IgD-negative memory B cell (primary cell): ENCODE measurements around the gene GSTO2. TPM values are rescaled to one million over a fixed set of nuclear protein-coding genes. Genes with fewer than 3 reads are reported as not detected.

Experiments
- H3K27ac Mint-ChIP-seq, 3 donors: one replicate each; pipeline ENCODE4 v1.8.0; 2020 to 2022; ENCODE audit warnings: mild to moderate bottlenecking in 3 of 3, mixed read lengths in 3 of 3, moderate library complexity in 1 of 3
- H3K27me3 Mint-ChIP-seq: one replicate; pipeline ENCODE4 v1.8.0; 2021; ENCODE audit warnings: mixed read lengths
- H3K36me3 Mint-ChIP-seq: one replicate; pipeline ENCODE4 v1.8.0; 2020; ENCODE audit warnings: mild to moderate bottlenecking, mixed read lengths
- H3K4me1 Mint-ChIP-seq, 3 donors: one replicate each; pipeline ENCODE4 v1.8.0; 2020 to 2022; ENCODE audit warnings: mixed read lengths in 3 of 3, mild to moderate bottlenecking in 1 of 3
- H3K4me3 Mint-ChIP-seq, 4 donors: one replicate each; pipeline ENCODE4 v1.8.0; 2020 to 2022; ENCODE audit warnings: mild to moderate bottlenecking in 4 of 4, mixed read lengths in 4 of 4, moderate library complexity in 3 of 4
- H3K9me3 Mint-ChIP-seq, 3 donors: one replicate each; pipeline ENCODE4 v1.8.0; 2020 to 2021; ENCODE audit warnings: mixed read lengths in 3 of 3, mild to moderate bottlenecking in 1 of 3
- polyA plus RNA-seq: library from polyadenylated mRNA; unstranded; fragments of 300-500 nt; fragmentation: Illumina TruSeq; gene quantifications from one replicate; pipeline ENCODE4 v1.2.3, GENCODE V29; 2021

GSTO2 gene
- polyA plus RNA-seq, 1 donor from 2014 or later: 0.90 TPM

DNA sequence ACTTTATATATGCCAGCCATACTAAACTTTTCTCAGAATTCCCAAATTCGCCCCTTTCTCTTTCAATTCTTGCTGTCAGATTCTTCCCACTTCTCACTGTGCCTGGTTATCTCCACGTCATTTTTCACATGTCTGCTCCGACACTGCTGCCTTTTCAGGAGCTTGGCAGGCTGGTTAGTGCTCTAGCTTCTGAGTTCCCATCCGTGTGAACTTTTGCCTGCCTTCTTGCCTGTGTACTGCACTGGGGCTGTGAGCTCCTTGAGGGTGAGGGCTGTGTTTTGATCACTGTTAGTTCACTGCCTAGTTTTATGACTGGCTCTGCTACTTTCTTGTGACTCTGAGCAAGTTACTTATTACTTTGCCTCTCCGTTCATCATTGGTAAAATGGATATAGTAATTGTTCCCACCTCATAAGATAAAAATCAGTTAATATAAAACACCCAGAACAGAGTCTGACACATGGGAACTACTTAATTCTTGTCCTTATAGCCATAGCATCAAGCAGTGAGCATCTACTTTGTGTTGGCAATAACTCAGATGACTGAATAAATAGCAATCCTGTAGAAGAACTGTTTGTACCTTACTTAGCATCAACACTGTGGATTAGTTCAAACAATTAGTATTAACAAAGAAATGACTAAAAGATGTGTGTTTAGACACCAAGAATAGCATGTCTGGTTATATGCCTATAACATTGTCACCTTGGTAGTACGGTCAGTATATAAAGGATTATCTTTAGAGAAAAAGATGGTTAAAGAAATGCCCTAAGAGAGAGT is 8.8 kb upstream of the GSTO2 start:
- Mint-ChIP-seq H3K27me3 (no peaks in the 10 kb centered on the region), H3K9me3 (no peaks in the 10 kb centered on the region), H3K4me1 (peaks cover 28 to 52% (median 32%) of the 10 kb centered on the region in 3 donors), H3K36me3 (peaks cover 2% of the 10 kb centered on the region), H3K27ac (peak overlapping the region; percentile 11 to 80 (median 27)), H3K4me3 (peak overlapping the region in 2 of 4 donors; percentile 34 to 35)

DNA sequence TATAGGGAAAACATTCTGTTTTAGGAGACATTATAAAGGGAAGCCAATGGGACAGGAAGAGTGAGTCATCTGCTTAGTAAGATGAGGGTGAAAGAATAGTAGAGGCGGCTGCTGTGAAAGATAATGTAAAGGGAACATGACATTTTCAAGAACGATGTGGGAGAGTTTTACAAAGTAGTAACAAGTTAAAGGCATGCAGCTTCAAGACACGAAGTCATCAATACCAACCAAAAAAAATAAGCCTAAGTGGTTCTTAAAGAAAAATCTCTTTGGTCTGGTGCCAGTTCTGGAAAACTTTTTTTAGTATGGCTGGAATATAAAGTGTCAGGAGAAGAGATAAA is 8.2 kb upstream of the GSTO2 start:
- Mint-ChIP-seq H3K36me3 (peaks cover 3% of the 10 kb centered on the region), H3K4me1 (peaks cover 29 to 54% (median 32%) of the 10 kb centered on the region in 3 donors)

DNA sequence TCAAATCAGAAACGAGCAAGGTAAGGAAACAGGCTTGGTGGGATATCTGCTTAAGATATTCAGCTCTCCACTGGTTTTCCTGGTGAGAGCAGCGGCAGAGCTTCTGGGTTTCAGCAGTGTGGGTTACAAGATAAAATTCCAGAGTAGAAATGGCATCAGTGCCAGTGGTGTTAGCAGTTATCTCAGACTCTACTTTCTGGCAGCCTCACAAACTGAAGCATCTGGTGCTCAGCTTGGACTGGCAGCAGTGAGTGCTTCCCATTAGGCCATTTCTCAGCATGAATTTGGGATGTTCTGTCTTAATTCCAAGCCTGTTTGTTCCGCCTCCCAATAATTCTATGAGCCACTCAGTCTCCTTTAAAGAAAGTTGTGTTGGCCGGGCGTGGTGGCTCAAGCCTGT is 6.9 kb upstream of the GSTO2 start:
- H3K9me3 Mint-ChIP-seq: no peaks in the 10 kb centered on the region
- peaks cover 25 to 51% (median 29%) of the 10 kb centered on the region in 3 donors for H3K4me1 Mint-ChIP-seq
- no peaks in the 10 kb centered on the region for H3K27me3 Mint-ChIP-seq
- peaks cover 6% of the 10 kb centered on the region for H3K36me3 Mint-ChIP-seq
- H3K27ac Mint-ChIP-seq: peak overlapping the region in 1 of 3 donors; percentile 11
- H3K4me3 Mint-ChIP-seq: no peak overlapping the region

More for the DNA sequence above, 8.2 kb upstream of the GSTO2 start:
- Mint-ChIP-seq H3K27me3 (no peaks in the 10 kb centered on the region), H3K9me3 (no peaks in the 10 kb centered on the region), H3K27ac (peak overlapping the region in 2 of 3 donors; percentile 11 to 27), H3K4me3 (peak overlapping the region in 1 of 4 donors; percentile 34)

DNA sequence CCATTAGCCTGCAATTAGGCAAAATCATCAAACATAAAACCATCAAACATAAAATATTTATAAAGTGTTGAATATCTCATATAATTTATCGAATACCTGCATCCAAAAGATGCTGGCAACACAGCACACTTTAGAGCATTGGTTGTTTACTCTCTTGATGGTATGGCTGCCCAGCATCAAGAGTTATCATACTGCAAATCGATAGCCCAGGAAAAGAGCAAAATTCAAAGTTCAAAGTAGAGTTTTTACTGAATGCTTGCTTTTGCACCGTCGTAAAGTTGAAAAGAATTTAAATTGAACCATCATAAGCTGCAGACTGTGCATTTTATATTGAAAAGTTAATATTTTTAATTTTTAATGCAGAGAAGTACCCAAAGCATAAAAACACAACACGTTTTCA is 4.2 kb upstream of the GSTO2 start:
- Mint-ChIP-seq H3K27ac (no peak overlapping the region), H3K9me3 (peaks cover 0 to 2% (median 0%) of the 10 kb centered on the region in 3 donors), H3K36me3 (peaks cover 6% of the 10 kb centered on the region), H3K27me3 (no peaks in the 10 kb centered on the region), H3K4me1 (peaks cover 34 to 52% (median 35%) of the 10 kb centered on the region in 3 donors), H3K4me3 (no peak overlapping the region)

DNA sequence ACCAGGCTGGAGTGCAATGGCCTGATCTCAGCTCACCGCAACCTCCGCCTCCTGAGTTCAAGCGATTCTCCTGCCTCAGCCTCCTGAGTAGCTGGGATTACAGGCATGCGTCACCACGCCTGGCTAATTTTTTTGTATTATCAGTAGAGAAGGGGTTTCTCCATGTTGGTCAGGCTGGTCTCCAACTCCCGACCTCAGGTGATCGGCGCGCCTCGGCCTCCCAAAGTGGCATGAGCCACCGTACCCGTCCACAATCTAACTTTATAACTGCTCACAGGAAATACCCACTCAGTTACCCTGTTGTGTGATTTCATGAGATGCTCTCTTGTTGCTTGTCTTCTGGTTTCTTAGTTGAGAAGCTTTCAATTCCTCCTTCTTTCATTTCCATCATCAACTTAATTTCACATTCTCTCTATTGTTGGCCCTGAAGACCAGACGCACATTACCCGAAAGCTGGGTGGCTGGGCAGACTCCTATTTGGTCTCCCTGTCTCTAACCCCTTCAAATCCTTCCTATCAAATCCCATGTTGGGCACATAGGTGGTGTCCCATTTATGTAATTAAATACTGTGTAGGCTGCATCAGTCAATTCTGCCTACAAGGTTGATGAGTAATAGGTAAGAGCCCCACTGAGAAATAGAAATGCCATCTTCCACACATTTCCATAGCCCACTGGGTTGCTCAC is 1.1 kb upstream of the GSTO2 start:
- no peaks in the 10 kb centered on the region for H3K27me3 Mint-ChIP-seq
- peak overlapping the region; percentile 92 to 98 (median 94) for H3K4me3 Mint-ChIP-seq
- peaks cover 5% of the 10 kb centered on the region for H3K36me3 Mint-ChIP-seq
- peak overlapping the region; percentile 72 to 99 (median 98) for H3K27ac Mint-ChIP-seq
- H3K9me3 Mint-ChIP-seq: peaks cover 0 to 2% (median 0%) of the 10 kb centered on the region in 3 donors
- H3K4me1 Mint-ChIP-seq: peaks cover 25 to 39% (median 28%) of the 10 kb centered on the region in 3 donors

DNA sequence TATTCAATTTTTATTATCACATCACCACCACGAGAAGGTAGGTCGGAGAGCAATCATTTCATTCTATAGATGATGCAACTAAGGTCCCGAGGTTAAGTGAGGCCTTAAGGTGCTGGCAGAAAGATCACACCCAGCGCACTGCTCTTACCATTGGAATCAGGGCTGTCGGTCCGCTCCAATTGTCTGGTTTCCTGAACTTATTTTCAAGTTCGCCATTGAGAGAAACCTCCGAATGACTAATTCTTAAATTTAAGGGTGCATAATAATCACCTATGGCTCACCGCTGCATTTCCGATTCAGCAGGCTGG is 625 bp upstream of the GSTO2 start:
- H3K4me3 Mint-ChIP-seq: peak overlapping the region; percentile 92 to 98 (median 94)
- H3K27ac Mint-ChIP-seq: peak overlapping the region; percentile 72 to 99 (median 98)
- H3K36me3 Mint-ChIP-seq: peaks cover 5% of the 10 kb centered on the region
- H3K4me1 Mint-ChIP-seq: peaks cover 25 to 39% (median 28%) of the 10 kb centered on the region in 3 donors
- no peaks in the 10 kb centered on the region for H3K27me3 Mint-ChIP-seq
- H3K9me3 Mint-ChIP-seq: peaks cover 0 to 2% (median 0%) of the 10 kb centered on the region in 3 donors

DNA sequence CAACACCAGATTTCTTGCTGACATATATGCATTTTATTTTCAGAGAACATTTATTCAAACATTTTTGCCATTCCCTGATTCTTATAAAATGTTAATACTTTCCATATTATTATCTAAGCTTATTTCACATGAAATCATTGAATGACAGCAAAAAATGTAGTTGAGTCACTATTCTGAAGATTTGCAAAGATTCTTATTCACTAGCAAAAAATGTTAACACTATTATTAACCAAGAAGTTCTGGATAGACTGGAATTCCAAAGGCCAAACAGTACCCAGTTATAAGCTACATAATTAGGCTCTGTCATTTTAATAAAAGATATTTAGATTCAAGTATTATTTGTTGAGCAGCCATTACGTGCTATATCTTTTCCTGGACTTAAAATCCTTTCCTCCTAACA is 4.3 kb downstream of the GSTO2 start:
- Mint-ChIP-seq H3K27me3 (peaks cover 15% of the 10 kb centered on the region), H3K27ac (no peak overlapping the region), H3K9me3 (peaks cover 0 to 2% (median 0%) of the 10 kb centered on the region in 3 donors), H3K4me3 (no peak overlapping the region), H3K36me3 (no peaks in the 10 kb centered on the region), H3K4me1 (peaks cover 3 to 5% (median 4%) of the 10 kb centered on the region in 3 donors)

DNA sequence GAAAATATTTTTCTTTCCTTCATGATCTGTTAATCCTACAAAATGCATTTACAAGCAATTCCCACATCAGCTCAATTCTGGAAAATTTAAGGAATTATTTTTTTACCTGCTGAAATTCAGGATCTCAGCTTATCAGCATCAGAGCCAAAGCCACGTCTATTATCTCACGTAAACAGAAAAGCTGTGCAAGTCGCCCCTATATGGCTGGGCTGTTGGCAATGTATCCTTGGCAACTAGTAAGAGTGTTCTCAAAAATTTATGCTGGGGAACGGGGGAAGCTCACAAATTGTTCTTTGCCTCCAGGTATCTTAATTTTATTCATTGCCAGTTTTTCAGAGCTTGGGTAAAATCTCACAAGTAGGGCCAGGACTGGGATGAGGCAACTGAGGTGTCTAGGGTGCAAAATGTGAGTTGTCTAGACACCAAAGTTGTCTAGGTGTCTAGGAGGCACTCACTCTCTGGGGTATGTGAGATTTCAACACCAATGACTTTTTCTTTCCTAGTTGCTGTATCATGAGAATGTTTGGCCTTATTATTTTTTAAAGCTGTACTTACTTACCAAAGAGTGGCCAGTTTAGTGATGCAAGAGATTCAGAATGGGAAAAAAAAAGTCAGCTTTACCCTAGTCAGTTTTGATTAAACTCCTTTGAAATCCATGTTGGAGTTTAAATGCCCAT is 5.1 kb downstream of the GSTO2 start:
- no peaks in the 10 kb centered on the region for H3K36me3 Mint-ChIP-seq
- H3K9me3 Mint-ChIP-seq: peaks cover 0 to 2% (median 0%) of the 10 kb centered on the region in 3 donors
- peaks cover 2 to 5% (median 3%) of the 10 kb centered on the region in 3 donors for H3K4me1 Mint-ChIP-seq
- H3K27ac Mint-ChIP-seq: no peak overlapping the region
- peaks cover 15% of the 10 kb centered on the region for H3K27me3 Mint-ChIP-seq
- H3K4me3 Mint-ChIP-seq: peak overlapping the region in 1 of 4 donors; percentile 9

DNA sequence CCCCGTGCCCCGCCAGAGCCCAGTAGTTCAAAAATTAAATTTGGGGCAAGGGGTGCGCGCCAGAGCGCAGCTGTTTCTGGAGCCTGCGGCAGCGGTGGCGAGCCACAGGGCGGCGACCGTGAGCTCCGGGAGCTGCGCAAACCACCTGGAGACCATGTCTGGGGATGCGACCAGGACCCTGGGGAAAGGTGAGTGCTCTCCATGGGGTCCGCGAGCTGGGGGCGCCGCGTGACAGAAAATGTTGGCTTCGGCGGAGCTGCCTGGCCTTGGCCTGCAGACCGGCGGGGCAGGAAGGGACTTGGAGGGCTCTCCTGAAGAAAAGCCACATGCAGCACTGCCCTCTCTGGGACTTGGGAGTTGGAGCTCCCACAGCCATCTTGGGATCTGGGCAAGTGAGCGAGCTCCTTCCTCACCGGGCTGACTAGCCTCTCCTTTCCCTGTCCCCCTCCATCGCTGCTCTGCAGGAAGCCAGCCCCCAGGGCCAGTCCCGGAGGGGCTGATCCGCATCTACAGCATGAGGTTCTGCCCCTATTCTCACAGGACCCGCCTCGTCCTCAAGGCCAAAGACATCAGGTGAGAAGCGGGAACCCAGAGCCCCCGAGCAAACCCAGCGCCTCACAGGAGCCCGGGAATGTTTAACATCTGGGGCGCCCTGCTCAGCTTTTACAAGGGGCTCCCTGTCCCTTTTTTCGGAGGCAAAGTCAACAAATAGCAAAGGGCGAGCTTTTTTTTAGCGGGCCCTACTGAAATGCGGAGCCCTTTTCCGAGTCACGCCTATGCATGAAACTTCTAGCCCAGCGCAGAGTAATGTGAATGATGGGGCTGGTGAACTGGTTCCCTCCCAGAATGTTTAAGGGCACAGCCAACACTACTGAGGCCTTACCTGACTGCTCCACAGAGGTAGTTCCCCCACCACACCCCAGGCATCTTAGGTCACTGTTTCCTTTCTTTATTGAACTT is 6.1 kb downstream of the GSTO2 start:
- H3K9me3 Mint-ChIP-seq: no peaks in the 10 kb centered on the region
- no peaks in the 10 kb centered on the region for H3K36me3 Mint-ChIP-seq
- H3K4me1 Mint-ChIP-seq: peaks cover 0 to 1% (median 0%) of the 10 kb centered on the region in 3 donors
- peak overlapping the region in 2 of 4 donors; percentile 5 to 65 for H3K4me3 Mint-ChIP-seq
- peaks cover 15% of the 10 kb centered on the region for H3K27me3 Mint-ChIP-seq
- H3K27ac Mint-ChIP-seq: no peak overlapping the region

DNA sequence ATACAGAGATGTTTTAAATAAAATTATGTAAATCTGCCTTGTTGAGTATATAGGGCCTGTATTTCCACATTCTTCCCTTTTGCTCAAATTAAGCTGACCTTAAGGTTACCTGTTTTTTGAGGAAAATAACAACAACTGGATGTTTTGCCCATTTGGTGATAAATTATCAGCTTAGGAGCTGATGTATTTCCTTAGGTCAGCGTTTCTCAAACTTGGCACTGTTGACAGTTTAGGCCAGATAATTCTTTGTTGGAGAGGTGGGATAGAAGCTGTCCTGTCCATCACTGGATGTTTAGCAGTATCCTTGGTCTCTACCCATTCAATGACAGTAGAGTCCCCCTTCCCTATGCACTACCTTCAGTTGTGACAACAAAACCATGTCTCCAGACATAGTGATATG is 7.2 kb downstream of the GSTO2 start:
- no peaks in the 10 kb centered on the region for H3K36me3 Mint-ChIP-seq
- no peak overlapping the region for H3K27ac Mint-ChIP-seq
- no peaks in the 10 kb centered on the region for H3K9me3 Mint-ChIP-seq
- H3K4me1 Mint-ChIP-seq: peaks cover 0 to 1% (median 0%) of the 10 kb centered on the region in 3 donors
- peaks cover 15% of the 10 kb centered on the region for H3K27me3 Mint-ChIP-seq
- H3K4me3 Mint-ChIP-seq: no peak overlapping the region

DNA sequence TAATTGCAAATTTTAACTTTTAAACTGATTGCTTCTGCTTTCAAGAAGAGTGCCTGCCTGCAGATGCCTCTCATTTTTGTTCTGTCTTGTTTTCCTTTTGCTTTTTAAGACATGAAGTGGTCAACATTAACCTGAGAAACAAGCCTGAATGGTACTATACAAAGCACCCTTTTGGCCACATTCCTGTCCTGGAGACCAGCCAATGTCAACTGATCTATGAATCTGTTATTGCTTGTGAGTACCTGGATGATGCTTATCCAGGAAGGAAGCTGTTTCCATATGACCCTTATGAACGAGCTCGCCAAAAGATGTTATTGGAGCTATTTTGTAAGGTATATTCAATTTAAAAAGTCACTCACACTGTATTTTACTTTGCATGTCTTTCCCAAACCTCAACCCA is 8.8 kb downstream of the GSTO2 start:
- H3K36me3 Mint-ChIP-seq: no peaks in the 10 kb centered on the region
- H3K27me3 Mint-ChIP-seq: peaks cover 15% of the 10 kb centered on the region
- peaks cover 0 to 1% (median 0%) of the 10 kb centered on the region in 3 donors for H3K4me1 Mint-ChIP-seq
- no peak overlapping the region for H3K27ac Mint-ChIP-seq
- no peaks in the 10 kb centered on the region for H3K9me3 Mint-ChIP-seq
- H3K4me3 Mint-ChIP-seq: no peak overlapping the region

DNA sequence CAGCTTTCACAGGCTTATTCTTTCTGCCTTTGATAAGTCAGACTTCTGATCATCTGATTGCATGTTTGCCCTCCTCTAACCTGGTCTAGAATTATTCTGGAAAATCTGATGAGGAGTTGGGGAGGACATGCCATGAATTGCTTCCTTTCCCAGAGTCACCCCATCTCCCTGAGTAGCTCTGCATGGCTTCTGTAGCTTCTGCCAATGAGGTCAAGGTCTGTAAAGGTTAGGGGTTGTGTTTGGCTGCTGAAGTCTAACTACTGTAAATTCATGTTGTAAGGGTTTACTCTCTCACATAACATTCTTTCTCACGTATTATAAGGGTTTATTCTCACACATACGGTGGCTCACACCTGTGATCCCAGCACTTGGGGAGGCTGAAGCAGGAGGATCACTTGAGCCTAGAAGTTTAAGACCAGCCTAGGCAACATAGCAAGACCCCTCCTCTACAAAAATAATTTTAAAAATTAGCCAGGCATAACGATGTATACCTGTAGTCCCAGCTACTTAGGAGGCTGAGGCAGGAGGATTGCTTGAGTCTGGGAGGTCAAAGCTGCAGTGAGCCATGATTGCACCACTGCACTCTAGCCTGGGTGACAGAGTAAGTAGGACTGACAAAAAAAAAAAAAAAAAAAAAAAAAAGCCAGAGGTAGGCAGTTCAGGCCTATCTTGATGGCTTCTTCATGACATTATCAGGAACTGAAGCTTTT is 10.7 kb downstream of the GSTO2 start:
- no peak overlapping the region for H3K4me3 Mint-ChIP-seq
- no peaks in the 10 kb centered on the region for H3K9me3 Mint-ChIP-seq
- no peaks in the 10 kb centered on the region for H3K36me3 Mint-ChIP-seq
- H3K27me3 Mint-ChIP-seq: peaks cover 11% of the 10 kb centered on the region
- H3K4me1 Mint-ChIP-seq: no peaks in the 10 kb centered on the region
- peak overlapping the region in 1 of 3 donors; percentile 39 for H3K27ac Mint-ChIP-seq

DNA sequence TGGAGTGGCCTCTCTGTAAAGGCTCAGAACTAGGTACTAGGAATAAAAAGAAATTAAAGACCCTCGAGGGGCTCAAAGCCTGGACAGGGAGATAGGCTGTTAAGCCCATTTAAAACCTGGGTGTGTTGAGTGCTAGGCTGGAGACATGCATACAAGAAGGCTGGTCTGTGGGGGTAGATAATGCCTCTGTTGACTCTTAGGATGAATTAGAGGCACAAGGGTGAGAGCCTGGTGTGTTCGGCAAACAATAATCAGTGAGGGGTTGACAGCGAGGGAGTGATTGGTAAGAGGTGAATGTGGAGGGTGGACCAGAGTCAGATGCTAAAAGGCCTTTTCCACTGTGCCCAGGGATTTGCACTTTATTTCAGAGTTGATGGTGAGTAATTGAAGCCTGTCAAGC is 12.7 kb downstream of the GSTO2 start:
- Mint-ChIP-seq H3K4me3 (no peak overlapping the region), H3K9me3 (no peaks in the 10 kb centered on the region), H3K27ac (no peak overlapping the region), H3K36me3 (no peaks in the 10 kb centered on the region), H3K4me1 (no peaks in the 10 kb centered on the region), H3K27me3 (peaks cover 6% of the 10 kb centered on the region)

DNA sequence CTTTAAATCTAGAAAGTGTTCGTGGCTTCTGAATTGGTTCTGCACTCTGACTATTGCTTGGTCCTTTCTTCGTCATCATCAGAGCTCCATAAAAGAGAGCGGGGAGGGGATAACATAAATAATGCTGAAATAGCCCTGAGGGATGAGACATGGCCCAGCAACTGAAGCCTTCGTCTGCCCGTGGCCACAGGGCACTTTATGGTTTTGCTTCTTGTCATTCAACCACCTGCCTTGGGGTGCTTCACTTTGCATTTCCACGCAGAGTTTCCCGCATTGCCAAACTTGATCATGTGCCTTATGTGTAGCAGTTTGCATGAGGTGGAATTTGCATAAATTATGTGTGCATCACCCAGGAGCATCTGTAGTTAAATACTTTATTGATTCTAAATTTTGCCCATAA is 15.9 kb downstream of the GSTO2 start:
- no peaks in the 10 kb centered on the region for H3K36me3 Mint-ChIP-seq
- no peaks in the 10 kb centered on the region for H3K4me1 Mint-ChIP-seq
- H3K4me3 Mint-ChIP-seq: no peak overlapping the region
- H3K27ac Mint-ChIP-seq: no peak overlapping the region
- H3K9me3 Mint-ChIP-seq: no peaks in the 10 kb centered on the region
- H3K27me3 Mint-ChIP-seq: peaks cover 16% of the 10 kb centered on the region
